HuH-7 (cell line): Measurements from ENCODE around the gene ZNF358.

ENCODE experiments used
- DNase-seq: peaks from one replicate; pipeline ENCODE4 v3.0.0; 2011; ENCODE audit warnings: low spot score

The ZNF358 gene

GRCh38 chr19:7489609-7490044 is 26.3 kb upstream of the ZNF358 start:
- DNase-seq = no peak

GRCh38 chr19:7492142-7492541 is 23.8 kb upstream of the ZNF358 start:
- DNase-seq = no peak

- no peak for DNase-seq
These were observed 23.3 kb upstream of the ZNF358 start for GRCh38 chr19:7492558-7492957.

GRCh38 chr19:7494416-7495098 is 21.3 kb upstream of the ZNF358 start:
- DNase-seq = no peak

- no peak for DNase-seq
These were observed 18.6 kb upstream of the ZNF358 start for GRCh38 chr19:7497292-7497691.

- DNase-seq = peak; percentile 85
These were observed 15.0 kb upstream of the ZNF358 start for GRCh38 chr19:7500811-7501450.

GRCh38 chr19:7502552-7502951 is 13.4 kb upstream of the ZNF358 start:
- DNase-seq = no peak

- DNase-seq = no peak
These were observed 11.2 kb upstream of the ZNF358 start for GRCh38 chr19:7504684-7505083.

- no peak for DNase-seq
These were observed 10.6 kb upstream of the ZNF358 start for GRCh38 chr19:7505288-7505681.

GRCh38 chr19:7505682-7506384 is 10.1 kb upstream of the ZNF358 start:
- no peak for DNase-seq

GRCh38 chr19:7506385-7507328 is 9.2 kb upstream of the ZNF358 start:
- no peak for DNase-seq

- no peak for DNase-seq
These were observed 8.0 kb upstream of the ZNF358 start for GRCh38 chr19:7507884-7508283.

- no peak for DNase-seq
These were observed 6.3 kb upstream of the ZNF358 start for GRCh38 chr19:7509625-7510024.

- no peak for DNase-seq
These were observed 3.5 kb upstream of the ZNF358 start for GRCh38 chr19:7512400-7512851.

GRCh38 chr19:7513809-7514642 is 1.9 kb upstream of the ZNF358 start:
- no peak for DNase-seq

GRCh38 chr19:7515110-7515644 is 726 bp upstream of the ZNF358 start:
- no peak for DNase-seq

GRCh38 chr19:7516333-7516732 is 430 bp downstream of the ZNF358 start:
- DNase-seq = no peak

GRCh38 chr19:7516878-7517277 is 975 bp downstream of the ZNF358 start:
- no peak for DNase-seq

GRCh38 chr19:7519361-7520130 is 3.6 kb downstream of the ZNF358 start:
- no peak for DNase-seq
